ENCODE measurements around the gene CNTN6. TPM values are rescaled to one million over a fixed set of nuclear protein-coding genes. Genes with fewer than 3 reads are reported as not detected.

CNTN6 gene
- total RNA-seq, 4 donors from 2014 or later, result 0.47 TPM; not detected in 3

- no peak for DNase-seq
Measured at GRCh38 chr3:1272546-1273265, 179.9 kb downstream of the CNTN6 start.

GRCh38 chr3:1275495-1275894, 182.7 kb downstream of the CNTN6 start:
- DNase-seq, result no peak
- peak in 3 of 6 experiments; percentile 37 to 55 (median 40) for TF ChIP-seq CTCF (IDR thresholded peaks at IDR 0.05)
- TF ChIP-seq POLR2A (IDR thresholded peaks at IDR 0.05), result no peak
- Histone ChIP-seq H3K4me3 (no peak overlapping the region), H3K27me3 (no peaks in the 10 kb centered on the region), H3K36me3 (no peaks in the 10 kb centered on the region), H3K9me3 (no peaks in the 10 kb centered on the region), H3K4me1 (no peaks in the 10 kb centered on the region), H3K27ac (no peak overlapping the region)

More at GRCh38 chr3:1272546-1273265, 179.9 kb downstream of the CNTN6 start:
- H3K27ac ChIP-seq, result no peak overlapping the region
- no peaks in the 10 kb centered on the region for H3K27me3 ChIP-seq
- no peak overlapping the region for H3K4me3 ChIP-seq
- no peaks in the 10 kb centered on the region for H3K4me1 ChIP-seq
- no peaks in the 10 kb centered on the region for H3K36me3 ChIP-seq
- no peaks in the 10 kb centered on the region for H3K9me3 ChIP-seq
- TF ChIP-seq CTCF (IDR thresholded peaks at IDR 0.05), result no peak
- TF ChIP-seq POLR2A (IDR thresholded peaks at IDR 0.05), result no peak

GRCh38 chr3:1287815-1288214, 195.0 kb downstream of the CNTN6 start:
- no peaks in the 10 kb centered on the region for H3K4me1 ChIP-seq
- no peak overlapping the region for H3K4me3 ChIP-seq
- H3K27ac ChIP-seq, result no peak overlapping the region
- DNase-seq, result no peak
- H3K36me3 ChIP-seq, result no peaks in the 10 kb centered on the region
- no peaks in the 10 kb centered on the region for H3K9me3 ChIP-seq
- H3K27me3 ChIP-seq, result no peaks in the 10 kb centered on the region
- TF ChIP-seq POLR2A (IDR thresholded peaks at IDR 0.05) (no peak), CTCF (IDR thresholded peaks at IDR 0.05) (no peak)

GRCh38 chr3:1288805-1289494, 196.1 kb downstream of the CNTN6 start:
- no peaks in the 10 kb centered on the region for H3K36me3 ChIP-seq
- TF ChIP-seq CTCF (IDR thresholded peaks at IDR 0.05) (no peak), POLR2A (IDR thresholded peaks at IDR 0.05) (no peak)
- H3K4me3 ChIP-seq, result no peak overlapping the region
- H3K4me1 ChIP-seq, result no peaks in the 10 kb centered on the region
- DNase-seq, result no peak
- H3K27me3 ChIP-seq, result no peaks in the 10 kb centered on the region
- H3K9me3 ChIP-seq, result no peaks in the 10 kb centered on the region
- no peak overlapping the region for H3K27ac ChIP-seq

GRCh38 chr3:1292571-1293071, 199.8 kb downstream of the CNTN6 start:
- Histone ChIP-seq H3K27me3 (no peaks in the 10 kb centered on the region), H3K4me1 (no peaks in the 10 kb centered on the region), H3K36me3 (no peaks in the 10 kb centered on the region), H3K27ac (no peak overlapping the region), H3K9me3 (no peaks in the 10 kb centered on the region), H3K4me3 (no peak overlapping the region)
- no peak for TF ChIP-seq POLR2A (IDR thresholded peaks at IDR 0.05)
- TF ChIP-seq CTCF (IDR thresholded peaks at IDR 0.05), result no peak
- no peak for DNase-seq
